ENCODE data around the gene PRSS27. TPM values are rescaled to one million over a fixed set of nuclear protein-coding genes. Genes with fewer than 3 reads are reported as not detected.

The PRSS27 gene
- total RNA-seq, 3 donors from 2014 or later = 1.1 to 2.2 (median 1.4) TPM

- TF ChIP-seq CTCF (IDR thresholded peaks at IDR 0.05) = no peak
- DNase-seq (no peak), ATAC-seq (no peak)
- no peaks in the 10 kb centered on the region for H3K36me3 ChIP-seq (ENCODE audit: low read depth)
- intact Hi-C loops (cut with DNase I, micrococcal nuclease) = no loop called here
- H3K4me1 ChIP-seq (ENCODE audit: low read depth) = no peaks in the 10 kb centered on the region
- no peaks in the 10 kb centered on the region for H3K9me3 ChIP-seq
- no peak overlapping the region for H3K4me3 ChIP-seq
These were observed 24.7 kb upstream of the PRSS27 start for GRCh38 chr16:2744711-2745110.

- no peak for TF ChIP-seq CTCF (IDR thresholded peaks at IDR 0.05)
- intact Hi-C loops (cut with DNase I, micrococcal nuclease) = no loop called here
- DNase-seq = no peak
- ATAC-seq = no peak
- Histone ChIP-seq H3K4me1 (ENCODE audit: low read depth) (no peaks in the 10 kb centered on the region), H3K36me3 (ENCODE audit: low read depth) (no peaks in the 10 kb centered on the region), H3K9me3 (no peaks in the 10 kb centered on the region), H3K4me3 (no peak overlapping the region)
These were observed 23.2 kb upstream of the PRSS27 start for GRCh38 chr16:2743007-2743810.

- Histone ChIP-seq H3K4me3 (no peak overlapping the region), H3K9me3 (no peaks in the 10 kb centered on the region), H3K4me1 (ENCODE audit: low read depth) (no peaks in the 10 kb centered on the region), H3K36me3 (ENCODE audit: low read depth) (no peaks in the 10 kb centered on the region)
- intact Hi-C loops (cut with DNase I, micrococcal nuclease) = no loop called here
- no peak for ATAC-seq
- DNase-seq = no peak
- TF ChIP-seq CTCF (IDR thresholded peaks at IDR 0.05) = no peak
These were observed 22.4 kb upstream of the PRSS27 start for GRCh38 chr16:2742323-2743006.

- no peak for TF ChIP-seq CTCF (IDR thresholded peaks at IDR 0.05)
- intact Hi-C loops (cut with DNase I, micrococcal nuclease) = no loop called here
These were observed 21.1 kb upstream of the PRSS27 start for GRCh38 chr16:2741168-2741567.

GRCh38 chr16:2740476-2740875 is 20.5 kb upstream of the PRSS27 start:
- intact Hi-C loops (cut with DNase I, micrococcal nuclease) = no loop called here
- DNase-seq (no peak), ATAC-seq (no peak)
- TF ChIP-seq CTCF (IDR thresholded peaks at IDR 0.05) = no peak
- H3K36me3 ChIP-seq (ENCODE audit: low read depth) = no peaks in the 10 kb centered on the region
- H3K4me1 ChIP-seq (ENCODE audit: low read depth) = no peaks in the 10 kb centered on the region
- no peak overlapping the region for H3K4me3 ChIP-seq
- H3K9me3 ChIP-seq = no peaks in the 10 kb centered on the region

More at GRCh38 chr16:2741168-2741567, 21.1 kb upstream of the PRSS27 start:
- H3K4me1 ChIP-seq (ENCODE audit: low read depth) = no peaks in the 10 kb centered on the region
- DNase-seq = no peak
- no peak for ATAC-seq
- no peaks in the 10 kb centered on the region for H3K9me3 ChIP-seq
- no peak overlapping the region for H3K4me3 ChIP-seq
- H3K36me3 ChIP-seq (ENCODE audit: low read depth) = no peaks in the 10 kb centered on the region
